Kidney (tissue), 14 donors: Measurements from ENCODE around the gene HTR3B. TPM values are rescaled to one million over a fixed set of nuclear protein-coding genes. Genes with fewer than 3 reads are reported as not detected.
A peak's percentile ranks its signal among the peaks of the same experiment; 100 is the strongest.

Experiments used
- DNase-seq, 5 donors: peaks; one replicate each; pipeline ENCODE4 v3.0.0-alpha.2; 2013 to 2020
- FAIRE-seq: peaks from 2 replicates; lab custom pipeline; 2012; peaks lifted over from hg19 to GRCh38; lab: Jason Lieb, UNC
- H3K27ac ChIP-seq, 2 donors: one replicate each; pipeline ENCODE4 v1.7.0; 2013; ENCODE audit warnings: low read depth in 2 of 2, low read length in 2 of 2, inconsistent platforms in 1 of 2
- H3K27me3 ChIP-seq: one replicate; pipeline ENCODE4 v1.7.1; 2013; ENCODE audit warnings: low read length, inconsistent platforms; ENCODE audit not compliant: control insufficient read depth, insufficient read depth
- H3K36me3 ChIP-seq, 3 donors: one replicate each; pipeline versions ENCODE4 v1.7.0 to v1.7.1; 2013; ENCODE audit warnings: low read length in 3 of 3, control low read depth in 1 of 3, inconsistent platforms in 1 of 3; ENCODE audit not compliant: insufficient read depth in 3 of 3, control insufficient read depth in 2 of 3
- H3K4me1 ChIP-seq, 3 donors: one replicate each; pipeline versions ENCODE4 v1.7.0 to v1.7.1; 2013; ENCODE audit warnings: low read length in 3 of 3, inconsistent platforms in 1 of 3, low read depth in 1 of 3; ENCODE audit not compliant: control insufficient read depth in 2 of 3, insufficient read depth in 2 of 3
- H3K4me3 ChIP-seq, 3 donors: one replicate each; pipeline versions ENCODE4 v1.7.0 to v1.8.1; 2013; ENCODE audit warnings: low read length in 3 of 3, control low read depth in 1 of 3, inconsistent platforms in 1 of 3
- H3K9ac ChIP-seq, 3 donors: one replicate each; pipeline versions ENCODE4 v1.7.0 to v1.7.1; 2013; ENCODE audit warnings: low read length in 3 of 3, control low read depth in 1 of 3, inconsistent platforms in 1 of 3
- H3K9me3 ChIP-seq, 3 donors: one replicate each; pipeline versions ENCODE4 v1.7.0 to v1.7.1; 2013; ENCODE audit warnings: low read length in 3 of 3, control low read depth in 1 of 3, inconsistent platforms in 1 of 3; ENCODE audit not compliant: control insufficient read depth in 2 of 3, insufficient read depth in 1 of 3
- intact Hi-C: fragments of 100-400 bp; cut with DNase I; formaldehyde crosslinking; loops from one replicate; pipeline ENCODE4 v1.11.1; 2022
- polyA plus RNA-seq: library from polyadenylated mRNA; stranded (reverse); fragments of 350-450 nt; fragmentation: Illumina TruSeq; extraction: RNeasy Lipid Tissue Mini Kit (QIAGEN cat#74804); gene quantifications from one replicate; pipeline ENCODE4 v1.2.3, GENCODE V29; 2014; ENCODE audit warnings: low read depth, low replicate concordance; ENCODE audit not compliant: insufficient read depth
- total RNA-seq: library from RNA; stranded (reverse); fragmentation: NEBNext Ultra II Directional; extraction: Animal tissue kit (Norgen Biotek cat#: 25700); gene quantifications from one replicate; pipeline ENCODE4 v1.2.1, GENCODE V29; 2021
- TF ChIP-seq, protein P1 (sequence below): IDR thresholded peaks from 3 replicates; pipeline ENCODE4 v1.5.1; 2012; ENCODE audit warnings: mild to moderate bottlenecking, moderate library complexity, borderline replicate concordance; ENCODE audit not compliant: insufficient read depth; ENCODE audit errors: extremely low read depth
- donor health status: control.
- donor health status: control.
- donor health status: control.
- donor health status: control.
- donor health status: control.
- donor health status: DM: yes; HTN: yes; CAD: no.
- donor health status: Normal renal cell carcinoma (clear cell type).

Gene HTR3B
- total and polyA plus RNA-seq, 2 donors from 2014 or later: 0.16 TPM; not detected in 1

DNA sequence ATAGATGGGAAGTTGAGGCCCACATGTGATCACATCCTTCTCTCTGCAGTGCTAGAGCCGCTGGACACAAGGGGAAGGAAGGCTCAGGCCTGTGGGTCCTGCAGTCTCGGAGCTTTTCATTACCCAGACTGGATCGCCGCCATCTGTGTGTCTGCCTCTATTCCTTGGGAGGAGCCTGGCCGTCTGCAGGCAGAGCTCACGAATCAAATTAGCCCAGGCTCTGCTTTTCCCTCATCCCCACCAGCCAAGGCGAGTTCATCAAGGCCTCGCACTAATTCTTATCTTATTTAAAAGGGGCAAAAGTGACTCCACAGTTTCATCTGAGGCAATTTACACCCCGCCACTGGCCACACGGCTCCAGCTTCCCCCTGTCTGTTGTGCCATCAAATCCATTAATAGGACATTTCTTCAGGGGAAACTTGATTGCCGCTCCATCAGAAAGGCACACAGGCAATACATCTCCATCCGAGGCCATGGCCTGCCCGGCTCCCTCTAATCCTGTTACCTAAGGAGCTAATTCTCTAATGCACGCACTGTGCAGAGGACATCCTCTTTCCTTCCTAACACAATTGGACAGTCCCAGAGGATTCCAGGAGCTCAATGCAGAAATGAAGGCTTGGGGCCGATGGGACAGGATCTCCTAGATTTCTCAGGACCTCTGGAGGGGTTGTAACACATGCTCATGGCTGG lies 67.1 kb downstream of the HTR3B start:
- no peaks in the 10 kb centered on the region for H3K36me3 ChIP-seq
- no peaks in the 10 kb centered on the region for H3K4me1 ChIP-seq
- no peak overlapping the region for H3K27ac ChIP-seq
- TF ChIP-seq, protein P1, sequence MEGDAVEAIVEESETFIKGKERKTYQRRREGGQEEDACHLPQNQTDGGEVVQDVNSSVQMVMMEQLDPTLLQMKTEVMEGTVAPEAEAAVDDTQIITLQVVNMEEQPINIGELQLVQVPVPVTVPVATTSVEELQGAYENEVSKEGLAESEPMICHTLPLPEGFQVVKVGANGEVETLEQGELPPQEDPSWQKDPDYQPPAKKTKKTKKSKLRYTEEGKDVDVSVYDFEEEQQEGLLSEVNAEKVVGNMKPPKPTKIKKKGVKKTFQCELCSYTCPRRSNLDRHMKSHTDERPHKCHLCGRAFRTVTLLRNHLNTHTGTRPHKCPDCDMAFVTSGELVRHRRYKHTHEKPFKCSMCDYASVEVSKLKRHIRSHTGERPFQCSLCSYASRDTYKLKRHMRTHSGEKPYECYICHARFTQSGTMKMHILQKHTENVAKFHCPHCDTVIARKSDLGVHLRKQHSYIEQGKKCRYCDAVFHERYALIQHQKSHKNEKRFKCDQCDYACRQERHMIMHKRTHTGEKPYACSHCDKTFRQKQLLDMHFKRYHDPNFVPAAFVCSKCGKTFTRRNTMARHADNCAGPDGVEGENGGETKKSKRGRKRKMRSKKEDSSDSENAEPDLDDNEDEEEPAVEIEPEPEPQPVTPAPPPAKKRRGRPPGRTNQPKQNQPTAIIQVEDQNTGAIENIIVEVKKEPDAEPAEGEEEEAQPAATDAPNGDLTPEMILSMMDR: no peak
- FAIRE-seq (no peak), DNase-seq (no peak)
- intact Hi-C loops: no loop called here
- H3K9ac ChIP-seq: no peak overlapping the region
- H3K9me3 ChIP-seq: no peaks in the 10 kb centered on the region
- H3K27me3 ChIP-seq: no peaks in the 10 kb centered on the region
- no peak overlapping the region for H3K4me3 ChIP-seq

DNA sequence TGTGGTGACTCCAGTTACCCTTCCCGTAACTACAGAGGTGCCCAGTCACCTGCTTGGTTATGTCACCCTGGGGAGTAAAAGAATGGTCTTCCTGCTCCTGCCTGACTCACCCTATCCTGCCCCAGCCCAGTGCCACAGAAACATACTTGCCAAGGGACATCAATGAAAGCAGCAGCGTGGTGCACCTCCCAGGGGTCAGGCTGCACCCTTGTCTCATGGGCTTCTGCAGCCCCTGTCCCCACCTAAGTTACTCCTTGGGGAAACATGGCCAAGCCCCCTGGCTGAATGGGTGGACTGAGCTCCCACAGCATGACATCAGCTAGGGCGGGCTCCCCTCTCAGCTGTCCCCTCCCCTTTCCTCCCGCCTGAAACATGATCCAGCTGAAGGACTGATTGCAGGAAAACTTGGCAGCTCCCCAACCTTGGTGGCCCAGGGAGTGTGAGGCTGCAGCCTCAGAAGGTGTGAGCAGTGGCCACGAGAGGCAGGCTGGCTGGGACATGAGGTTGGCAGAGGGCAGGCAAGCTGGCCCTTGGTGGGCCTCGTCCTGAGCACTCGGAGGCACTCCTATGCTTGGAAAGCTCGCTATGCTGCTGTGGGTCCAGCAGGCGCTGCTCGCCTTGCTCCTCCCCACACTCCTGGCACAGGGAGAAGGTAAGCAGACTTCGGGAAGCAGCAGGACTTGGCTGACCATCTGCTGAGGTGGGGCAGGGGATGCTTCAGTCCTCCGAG lies 70.3 kb downstream of the HTR3B start, which contains the start of gene HTR3A:
HTR3A (plus strand) TSS at position 368 of the 730 bp plus-strand sequence; CDS start at position 586, 218 bp downstream.
- intact Hi-C loops: no loop called here
- Histone ChIP-seq H3K4me1 (no peaks in the 10 kb centered on the region), H3K27ac (no peak within 1 kb of the TSS), H3K27me3 (no peaks in the 10 kb centered on the region), H3K9me3 (no peaks in the 10 kb centered on the region), H3K9ac (no peak within 1 kb of the TSS), H3K36me3 (no peaks in the 10 kb centered on the region), H3K4me3 (no peak within 1 kb of the TSS)
- peak; percentile 87 to 95 (median 93) for DNase-seq
- FAIRE-seq: no peak
- TF ChIP-seq, protein P1: no peak

DNA sequence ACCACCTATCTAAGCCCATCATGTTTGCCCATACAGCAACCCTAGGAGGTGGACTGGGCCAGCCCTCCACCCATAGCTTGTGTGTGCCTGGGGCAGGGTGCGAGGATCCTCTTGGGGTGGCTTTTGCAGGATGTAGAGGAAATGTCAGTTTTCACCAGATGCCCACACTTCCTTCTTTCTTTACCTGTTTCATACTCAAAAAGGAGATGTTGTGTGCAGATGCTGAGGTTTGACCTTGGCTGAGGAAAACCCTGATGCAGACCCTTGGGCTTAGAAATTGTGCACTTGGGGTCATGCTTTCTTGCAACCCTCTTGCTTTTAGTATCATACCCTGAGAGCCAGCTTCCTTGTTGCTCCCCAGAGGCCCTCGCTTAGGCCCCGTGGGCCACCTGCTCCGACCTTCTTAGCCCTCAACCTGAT lies 72.5 kb downstream of the HTR3B start:
- Histone ChIP-seq H3K9me3 (no peaks in the 10 kb centered on the region), H3K27ac (no peak overlapping the region), H3K9ac (no peak overlapping the region), H3K4me3 (no peak overlapping the region), H3K27me3 (no peaks in the 10 kb centered on the region), H3K36me3 (no peaks in the 10 kb centered on the region), H3K4me1 (no peaks in the 10 kb centered on the region)
- TF ChIP-seq, protein P1: no peak
- intact Hi-C loops: no loop called here
- no peak for DNase-seq
- no peak for FAIRE-seq
